ENCODE measurements around the gene SELENBP1.

SELENBP1 gene

DNA sequence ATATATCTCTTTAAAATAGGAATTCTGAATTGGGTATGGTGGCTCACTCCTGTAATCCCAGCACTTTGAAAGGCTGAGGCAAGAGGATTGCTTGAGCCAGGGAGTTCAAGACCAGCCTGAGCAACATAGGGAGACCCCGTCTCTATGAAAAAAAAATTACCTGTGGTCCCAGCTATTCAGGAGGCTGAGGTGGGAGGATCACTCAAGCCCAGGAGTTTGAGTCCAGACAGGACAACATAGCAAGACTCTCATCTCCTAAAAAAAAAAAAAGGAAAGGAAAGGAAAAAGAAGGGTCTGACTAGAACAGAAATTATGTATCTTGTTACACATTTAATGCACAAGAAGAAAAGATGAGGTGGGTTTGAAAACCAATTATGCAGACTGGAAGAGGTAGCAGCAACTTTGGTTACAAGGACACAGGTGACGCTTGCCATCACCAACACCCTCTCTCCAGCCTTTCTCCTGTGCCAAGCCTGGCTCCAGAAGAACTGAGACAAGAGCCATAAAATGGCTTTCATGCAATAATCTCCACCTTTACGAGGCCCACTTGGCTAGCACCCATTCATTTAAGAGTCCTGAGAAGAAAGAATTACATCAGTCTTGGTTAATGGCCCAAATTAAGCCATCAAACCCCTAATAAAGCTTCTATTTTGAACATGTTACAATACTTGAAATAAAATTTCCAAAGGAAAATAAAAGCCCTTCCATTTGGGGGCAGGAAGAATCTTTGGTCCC lies 4.8 kb upstream of the SELENBP1 start:
- Histone ChIP-seq H3K4me1 (ENCODE audit: low read depth, poor library complexity, severe bottlenecking) (no peaks in the 10 kb centered on the region), H3K4me3 (IDR thresholded peaks at IDR 0.05; ENCODE audit: insufficient read depth, low read depth, low read length) (no peak overlapping the region), H3K36me3 (ENCODE audit: insufficient read depth) (no peaks in the 10 kb centered on the region), H4K20me1 (ENCODE audit: insufficient read depth) (no peaks in the 10 kb centered on the region), H2AFZ (ENCODE audit: low read depth) (no peak overlapping the region), H3K27me3 (ENCODE audit: insufficient read depth, low read depth) (no peaks in the 10 kb centered on the region), H3K79me2 (ENCODE audit: insufficient read depth, low read depth) (no peaks in the 10 kb centered on the region), H3K9ac (no peak overlapping the region), H3K4me2 (no peak overlapping the region), H3K27ac (no peak overlapping the region)
- no peak for TF ChIP-seq CTCF (conservative IDR thresholded peaks at IDR 0.05; ENCODE audit: low read depth, low read length)

DNA sequence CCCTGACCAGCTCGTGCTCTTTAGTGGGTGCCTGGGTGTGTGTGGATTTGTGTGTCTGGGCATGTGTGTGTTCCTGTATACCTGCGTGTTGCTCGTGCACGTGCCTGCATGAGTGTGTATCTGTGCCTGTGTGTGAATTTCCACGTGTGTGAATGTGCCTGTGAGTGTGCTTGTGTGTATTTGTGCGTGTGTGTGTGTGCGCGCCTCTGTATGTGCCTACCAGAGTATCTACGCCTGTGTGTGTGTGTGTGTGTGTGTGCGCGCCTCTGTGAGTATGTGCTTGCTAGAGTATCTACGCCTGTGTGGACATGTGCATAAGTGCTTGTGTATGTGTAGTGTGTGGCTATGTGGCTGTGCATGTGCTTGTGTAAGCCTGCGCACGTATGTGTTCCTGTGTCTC lies 691 bp upstream of the SELENBP1 start:
- Histone ChIP-seq H3K4me2 (no peak overlapping the region), H3K27ac (no peak overlapping the region), H3K27me3 (ENCODE audit: insufficient read depth, low read depth) (no peaks in the 10 kb centered on the region), H4K20me1 (ENCODE audit: insufficient read depth) (no peaks in the 10 kb centered on the region), H3K79me2 (ENCODE audit: insufficient read depth, low read depth) (no peaks in the 10 kb centered on the region), H3K36me3 (ENCODE audit: insufficient read depth) (no peaks in the 10 kb centered on the region), H3K4me1 (ENCODE audit: low read depth, poor library complexity, severe bottlenecking) (no peaks in the 10 kb centered on the region), H2AFZ (ENCODE audit: low read depth) (no peak overlapping the region), H3K9ac (no peak overlapping the region), H3K4me3 (IDR thresholded peaks at IDR 0.05; ENCODE audit: insufficient read depth, low read depth, low read length) (no peak overlapping the region)
- no peak for TF ChIP-seq CTCF (conservative IDR thresholded peaks at IDR 0.05; ENCODE audit: low read depth, low read length)

- Histone ChIP-seq H3K27me3 (ENCODE audit: insufficient read depth, low read depth) (no peaks in the 10 kb centered on the region), H3K27ac (no peak overlapping the region)
Observed at GRCh38 chr1:151371370-151372057, 991 bp downstream of the SELENBP1 start.

DNA sequence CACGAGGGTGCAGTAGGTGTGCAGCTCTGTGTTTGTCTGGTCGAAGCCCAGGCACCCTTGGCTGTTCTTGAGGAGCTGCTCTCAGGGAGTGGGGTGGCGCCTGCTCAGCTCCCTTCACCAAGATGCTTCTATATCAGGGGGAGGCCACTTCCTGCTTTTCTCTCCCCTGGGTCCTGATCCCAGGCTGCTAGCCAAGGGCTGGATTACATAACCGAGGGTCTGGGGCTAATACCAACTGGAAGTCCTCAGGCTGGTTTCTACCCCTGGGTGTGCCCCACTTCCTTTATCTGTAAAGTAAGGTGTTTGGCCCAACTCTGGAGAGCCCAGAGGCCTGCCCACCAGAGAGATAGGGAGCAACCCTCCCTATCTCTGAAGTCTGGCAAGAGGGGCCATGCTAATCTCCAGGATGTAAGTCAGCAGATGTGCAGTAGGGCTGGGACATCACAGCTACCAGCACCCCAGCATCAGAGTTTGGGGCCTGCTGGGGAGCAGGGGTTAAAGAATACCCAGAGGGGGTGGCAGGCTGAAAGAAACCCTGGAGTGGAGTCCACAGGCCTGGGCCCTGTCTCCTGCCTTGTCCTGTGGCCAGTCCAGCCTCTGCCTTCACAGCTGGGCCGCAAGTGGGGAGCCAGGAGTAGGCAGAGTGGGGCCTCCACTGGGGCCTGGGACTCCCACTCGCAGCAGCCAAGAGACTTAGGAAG lies 2.1 kb downstream of the SELENBP1 start:
- TF ChIP-seq CTCF (conservative IDR thresholded peaks at IDR 0.05; ENCODE audit: low read depth, low read length): no peak
- Histone ChIP-seq H3K27me3 (ENCODE audit: insufficient read depth, low read depth) (no peaks in the 10 kb centered on the region), H4K20me1 (ENCODE audit: insufficient read depth) (no peaks in the 10 kb centered on the region), H3K9ac (no peak overlapping the region), H2AFZ (ENCODE audit: low read depth) (no peak overlapping the region), H3K4me2 (no peak overlapping the region), H3K79me2 (ENCODE audit: insufficient read depth, low read depth) (no peaks in the 10 kb centered on the region), H3K4me1 (ENCODE audit: low read depth, poor library complexity, severe bottlenecking) (no peaks in the 10 kb centered on the region), H3K36me3 (ENCODE audit: insufficient read depth) (no peaks in the 10 kb centered on the region), H3K27ac (no peak overlapping the region), H3K4me3 (IDR thresholded peaks at IDR 0.05; ENCODE audit: insufficient read depth, low read depth, low read length) (no peak overlapping the region)

More at GRCh38 chr1:151371370-151372057, 991 bp downstream of the SELENBP1 start:
- no peaks in the 10 kb centered on the region for H3K4me1 ChIP-seq (ENCODE audit: low read depth, poor library complexity, severe bottlenecking)
- no peaks in the 10 kb centered on the region for H3K79me2 ChIP-seq (ENCODE audit: insufficient read depth, low read depth)
- no peak overlapping the region for H3K4me2 ChIP-seq
- H3K4me3 ChIP-seq (IDR thresholded peaks at IDR 0.05; ENCODE audit: insufficient read depth, low read depth, low read length): no peak overlapping the region
- no peak overlapping the region for H2AFZ ChIP-seq (ENCODE audit: low read depth)
- H4K20me1 ChIP-seq (ENCODE audit: insufficient read depth): no peaks in the 10 kb centered on the region
- TF ChIP-seq CTCF (conservative IDR thresholded peaks at IDR 0.05; ENCODE audit: low read depth, low read length): no peak
- no peak overlapping the region for H3K9ac ChIP-seq
- H3K36me3 ChIP-seq (ENCODE audit: insufficient read depth): no peaks in the 10 kb centered on the region

Measured in KMS-11 (cell line).